ENCODE measurements around the gene HBG1.

The HBG1 gene

GRCh38 chr11:5282628-5283027 lies 33.0 kb upstream of the HBG1 start:
- TF ChIP-seq CTCF (conservative IDR thresholded peaks at IDR 0.05; ENCODE audit: low read length), result no peak
- no peak for TF ChIP-seq EZH2phosphoT487 (IDR thresholded peaks at IDR 0.05; ENCODE audit: borderline replicate concordance)
- Histone ChIP-seq H3K4me2 (ENCODE audit: low read depth, low read length, poor library complexity, severe bottlenecking) (no peak overlapping the region), H3K9me2 (replicated peaks; ENCODE audit: low read depth, low read length) (no peaks in the 10 kb centered on the region), H3K4me1 (ENCODE audit: insufficient read depth, low read length, poor library complexity, severe bottlenecking) (no peaks in the 10 kb centered on the region), H3K9ac (ENCODE audit: low read depth, low read length, poor library complexity, severe bottlenecking) (no peak overlapping the region), H3K79me2 (ENCODE audit: insufficient read depth, low read length) (no peaks in the 10 kb centered on the region), H3K36me3 (ENCODE audit: insufficient read depth, low read length) (no peaks in the 10 kb centered on the region), H3K9me3 (ENCODE audit: insufficient read depth, low read depth, low read length) (no peaks in the 10 kb centered on the region), H3K27me3 (ENCODE audit: insufficient read depth, low read length, poor library complexity, severe bottlenecking) (no peaks in the 10 kb centered on the region), H3F3A (ENCODE audit: low read depth) (no peaks in the 10 kb centered on the region), H3K4me3 (ENCODE audit: low read length, poor library complexity, severe bottlenecking) (no peak overlapping the region), H2AFZ (ENCODE audit: low read length) (no peak overlapping the region), H4K20me1 (ENCODE audit: insufficient read depth, low read length, poor library complexity, severe bottlenecking) (no peaks in the 10 kb centered on the region)

- no peak overlapping the region for H3K9ac ChIP-seq (ENCODE audit: low read depth, low read length, poor library complexity, severe bottlenecking)
- no peaks in the 10 kb centered on the region for H3K9me3 ChIP-seq (ENCODE audit: insufficient read depth, low read depth, low read length)
- H4K20me1 ChIP-seq (ENCODE audit: insufficient read depth, low read length, poor library complexity, severe bottlenecking), result no peaks in the 10 kb centered on the region
- H3K79me2 ChIP-seq (ENCODE audit: insufficient read depth, low read length), result no peaks in the 10 kb centered on the region
- no peaks in the 10 kb centered on the region for H3K36me3 ChIP-seq (ENCODE audit: insufficient read depth, low read length)
- H3K4me1 ChIP-seq (ENCODE audit: insufficient read depth, low read length, poor library complexity, severe bottlenecking), result no peaks in the 10 kb centered on the region
- no peak overlapping the region for H3K4me3 ChIP-seq (ENCODE audit: low read length, poor library complexity, severe bottlenecking)
- H3F3A ChIP-seq (ENCODE audit: low read depth), result no peaks in the 10 kb centered on the region
- no peaks in the 10 kb centered on the region for H3K9me2 ChIP-seq (replicated peaks; ENCODE audit: low read depth, low read length)
- H3K27me3 ChIP-seq (ENCODE audit: insufficient read depth, low read length, poor library complexity, severe bottlenecking), result no peaks in the 10 kb centered on the region
- no peak for TF ChIP-seq EZH2phosphoT487 (IDR thresholded peaks at IDR 0.05; ENCODE audit: borderline replicate concordance)
- no peak for TF ChIP-seq CTCF (conservative IDR thresholded peaks at IDR 0.05; ENCODE audit: low read length)
- no peak overlapping the region for H3K4me2 ChIP-seq (ENCODE audit: low read depth, low read length, poor library complexity, severe bottlenecking)
- H2AFZ ChIP-seq (ENCODE audit: low read length), result no peak overlapping the region
Measured at GRCh38 chr11:5281596-5281995, 31.9 kb upstream of the HBG1 start.

GRCh38 chr11:5280582-5281102 lies 31.0 kb upstream of the HBG1 start:
- H2AFZ ChIP-seq (ENCODE audit: low read length), result no peak overlapping the region
- H3K9me3 ChIP-seq (ENCODE audit: insufficient read depth, low read depth, low read length), result no peaks in the 10 kb centered on the region
- H3K27me3 ChIP-seq (ENCODE audit: insufficient read depth, low read length, poor library complexity, severe bottlenecking), result no peaks in the 10 kb centered on the region
- H3K4me1 ChIP-seq (ENCODE audit: insufficient read depth, low read length, poor library complexity, severe bottlenecking), result no peaks in the 10 kb centered on the region
- H3K9ac ChIP-seq (ENCODE audit: low read depth, low read length, poor library complexity, severe bottlenecking), result no peak overlapping the region
- TF ChIP-seq CTCF (conservative IDR thresholded peaks at IDR 0.05; ENCODE audit: low read length), result no peak
- TF ChIP-seq EZH2phosphoT487 (IDR thresholded peaks at IDR 0.05; ENCODE audit: borderline replicate concordance), result no peak
- H3K4me2 ChIP-seq (ENCODE audit: low read depth, low read length, poor library complexity, severe bottlenecking), result no peak overlapping the region
- no peaks in the 10 kb centered on the region for H3K36me3 ChIP-seq (ENCODE audit: insufficient read depth, low read length)
- no peaks in the 10 kb centered on the region for H3F3A ChIP-seq (ENCODE audit: low read depth)
- no peaks in the 10 kb centered on the region for H3K9me2 ChIP-seq (replicated peaks; ENCODE audit: low read depth, low read length)
- no peaks in the 10 kb centered on the region for H4K20me1 ChIP-seq (ENCODE audit: insufficient read depth, low read length, poor library complexity, severe bottlenecking)
- no peak overlapping the region for H3K4me3 ChIP-seq (ENCODE audit: low read length, poor library complexity, severe bottlenecking)
- no peaks in the 10 kb centered on the region for H3K79me2 ChIP-seq (ENCODE audit: insufficient read depth, low read length)

Measured in Loucy (cell line).